ENCODE data around the gene C21orf91.

C21orf91 gene

DNA sequence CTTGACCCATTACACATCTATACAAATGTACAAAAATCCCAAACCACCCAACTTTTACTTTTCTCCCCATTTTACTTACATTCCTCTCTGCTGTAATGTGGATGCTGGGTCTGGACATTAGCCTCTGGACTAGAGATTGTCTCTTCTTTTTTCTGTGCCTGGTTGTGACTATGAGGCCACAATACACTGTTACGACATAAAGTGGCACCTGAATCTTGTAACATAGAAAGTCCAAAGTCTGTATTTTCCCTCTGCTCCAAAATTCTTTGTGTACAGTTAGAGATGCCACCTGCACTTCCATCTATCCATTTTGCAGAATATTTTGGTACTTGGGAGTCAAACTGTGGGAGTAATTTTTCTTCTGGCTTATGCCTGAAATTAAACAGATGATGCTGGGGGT lies 22.7 kb downstream of the C21orf91 start:
- no peak for DNase-seq

- no peak for DNase-seq
Measured at GRCh38 chr21:17796037-17796403, 23.1 kb downstream of the C21orf91 start.

DNA sequence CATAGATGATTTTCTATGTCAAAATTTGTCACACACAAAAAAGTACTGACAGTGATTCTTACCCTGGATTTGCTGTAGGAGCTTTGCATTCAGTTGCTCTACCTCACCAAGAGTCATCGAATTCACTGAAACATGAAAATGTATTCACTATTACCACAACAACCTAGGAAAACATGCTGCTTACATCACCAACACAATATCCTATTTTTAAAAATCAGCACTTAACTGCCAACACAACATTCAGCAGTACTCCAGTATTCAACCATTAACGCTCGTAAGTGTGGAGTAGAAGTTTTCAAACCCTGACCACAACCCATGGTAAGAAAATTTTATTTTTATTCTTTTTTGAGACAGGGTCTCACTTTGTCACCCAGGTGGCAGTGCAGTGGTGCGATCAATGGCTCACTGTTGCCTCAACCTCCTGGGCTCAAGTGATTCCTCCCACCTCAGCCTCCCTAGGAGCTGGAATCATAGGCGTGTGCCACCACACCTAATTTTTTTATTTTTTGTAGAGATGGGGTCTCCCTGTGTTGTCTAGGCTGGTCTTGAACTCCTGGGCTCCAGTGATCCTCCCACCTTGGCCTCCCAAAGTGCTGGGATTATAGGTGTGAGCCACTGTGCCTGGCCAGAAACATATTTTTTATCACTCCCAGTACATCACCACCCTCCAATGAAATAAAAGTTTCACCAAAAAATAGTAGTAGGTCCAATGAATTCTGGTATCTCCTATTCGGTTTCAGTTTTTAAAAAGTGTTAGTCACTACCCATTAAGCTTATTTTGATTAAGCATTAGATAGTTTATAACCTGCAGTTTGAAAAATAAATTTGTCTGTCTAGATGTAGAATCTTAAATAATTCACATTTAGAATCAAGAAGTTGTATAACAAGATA lies 23.8 kb downstream of the C21orf91 start:
- DNase-seq, result no peak

DNA sequence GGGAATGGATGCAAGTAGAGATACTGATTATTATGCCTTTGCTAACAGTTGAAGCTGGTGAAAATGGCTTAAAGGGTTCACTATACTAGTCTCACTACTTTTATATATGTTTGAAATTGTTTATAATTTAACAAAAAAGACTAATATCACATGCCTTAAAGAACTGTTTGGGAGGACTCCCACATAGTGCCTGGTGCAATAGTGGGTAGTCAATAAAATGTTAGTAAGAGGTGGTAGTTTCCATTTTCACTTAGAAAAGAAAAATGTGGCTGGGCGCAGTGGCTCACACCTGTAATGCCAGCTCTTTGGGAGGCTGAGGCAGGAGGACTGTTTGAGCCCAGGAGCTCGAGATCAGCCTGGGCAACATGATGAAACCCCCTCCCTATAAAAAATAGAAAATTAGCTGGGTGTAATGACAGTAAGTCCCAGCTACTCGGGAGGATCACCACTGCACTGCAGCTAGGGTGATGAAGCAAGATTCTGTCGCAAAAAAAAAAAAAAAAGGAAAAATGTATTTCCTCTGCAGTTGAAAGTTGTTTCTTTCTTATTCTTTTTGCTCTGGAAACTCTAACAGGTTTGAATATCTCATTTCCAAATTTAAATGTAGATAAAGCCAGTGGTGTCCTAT lies 24.5 kb downstream of the C21orf91 start:
- DNase-seq, result no peak

- no peak for DNase-seq
Measured at GRCh38 chr21:17793246-17794123, 25.7 kb downstream of the C21orf91 start.

- no peak for DNase-seq
Measured at GRCh38 chr21:17789656-17790055, 29.5 kb downstream of the C21orf91 start.

DNA sequence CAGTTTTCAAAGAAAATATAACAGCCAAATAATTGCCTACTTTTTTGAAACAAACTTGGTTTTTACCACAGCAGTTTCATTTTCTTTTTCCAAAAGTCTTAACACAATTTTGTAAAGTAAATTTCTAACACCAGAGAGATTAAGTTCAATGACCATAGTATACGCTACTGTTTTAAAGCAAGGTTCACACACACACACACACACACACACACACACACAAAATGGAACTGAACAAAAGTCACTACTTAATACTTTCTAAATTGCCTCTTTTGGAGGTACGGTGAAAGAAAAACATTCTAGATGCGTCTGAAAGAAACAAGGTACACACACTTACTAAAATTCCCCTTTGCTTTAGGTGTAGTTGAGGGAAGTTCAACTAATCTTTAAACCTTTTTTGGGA lies 30.1 kb downstream of the C21orf91 start:
- no peak for DNase-seq

DNA sequence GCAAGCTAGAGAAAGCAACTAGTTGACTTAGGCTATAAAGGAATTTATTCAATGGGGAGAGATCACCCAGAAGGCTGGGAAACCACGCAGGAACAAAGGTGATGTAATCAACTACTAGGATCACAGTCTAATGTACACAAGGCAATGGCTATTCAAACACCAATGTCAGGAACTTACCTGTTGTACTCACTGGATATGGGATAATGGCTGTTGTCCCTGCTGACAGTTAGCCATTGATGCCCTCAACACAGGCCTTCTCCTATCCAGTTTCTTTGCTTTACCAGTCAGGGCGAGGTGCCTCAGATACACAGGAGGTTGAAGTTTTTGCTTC lies 32.3 kb downstream of the C21orf91 start:
- DNase-seq, result no peak

DNA sequence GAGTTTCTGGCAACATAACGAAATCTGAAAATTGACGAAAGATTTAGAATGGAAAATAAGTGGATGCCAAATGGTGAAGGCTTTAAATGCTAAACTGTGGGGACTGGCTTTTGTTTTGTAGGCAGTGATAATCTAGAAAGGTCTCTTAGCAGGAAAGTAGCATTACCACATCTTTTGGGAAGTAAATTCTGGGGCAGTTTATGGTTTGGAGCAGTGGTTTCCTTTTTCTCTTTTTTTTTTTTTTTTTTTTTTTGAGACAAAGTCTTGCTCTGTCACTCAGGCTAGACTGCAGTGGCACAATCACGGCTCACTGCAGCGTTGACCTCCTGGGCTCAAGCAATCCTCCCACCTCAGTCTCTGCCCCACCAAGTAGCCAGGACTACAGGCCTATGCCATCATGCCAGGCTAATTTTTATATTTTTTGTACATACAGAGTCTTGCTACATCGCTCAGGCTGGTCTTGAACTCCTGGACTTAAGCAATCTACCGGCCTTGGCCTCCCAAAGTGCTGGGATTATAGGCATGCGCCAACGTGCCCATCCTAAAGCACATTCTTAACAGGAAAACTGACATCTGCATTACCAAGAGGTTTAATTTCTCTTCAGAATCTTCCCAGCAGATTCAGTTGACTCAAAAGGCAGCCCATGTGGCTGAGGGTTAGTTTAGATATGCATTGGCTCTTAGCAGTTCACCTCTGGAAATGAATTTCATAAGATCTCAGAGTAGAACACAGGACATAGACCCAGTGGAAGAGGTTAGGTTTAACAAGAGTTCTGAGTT lies 32.9 kb downstream of the C21orf91 start:
- DNase-seq, result no peak

DNA sequence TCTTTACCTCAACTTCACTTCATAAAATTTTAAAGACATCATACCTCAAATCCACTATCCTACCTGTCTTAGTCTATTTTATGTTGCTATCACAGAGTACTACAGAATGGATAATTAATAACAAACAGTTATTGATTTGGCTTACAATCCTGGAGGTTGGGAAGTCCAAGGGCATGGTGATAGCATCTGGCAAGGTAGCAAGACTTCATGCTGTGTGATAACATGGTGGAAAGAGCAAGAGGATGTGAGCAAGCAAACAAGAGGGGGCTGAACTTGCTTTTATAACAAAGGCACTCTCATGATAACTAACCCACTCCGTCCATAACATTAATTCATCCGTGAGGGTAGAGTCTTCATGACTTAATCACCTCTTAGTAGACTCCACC lies 33.8 kb downstream of the C21orf91 start:
- DNase-seq, result no peak

DNA sequence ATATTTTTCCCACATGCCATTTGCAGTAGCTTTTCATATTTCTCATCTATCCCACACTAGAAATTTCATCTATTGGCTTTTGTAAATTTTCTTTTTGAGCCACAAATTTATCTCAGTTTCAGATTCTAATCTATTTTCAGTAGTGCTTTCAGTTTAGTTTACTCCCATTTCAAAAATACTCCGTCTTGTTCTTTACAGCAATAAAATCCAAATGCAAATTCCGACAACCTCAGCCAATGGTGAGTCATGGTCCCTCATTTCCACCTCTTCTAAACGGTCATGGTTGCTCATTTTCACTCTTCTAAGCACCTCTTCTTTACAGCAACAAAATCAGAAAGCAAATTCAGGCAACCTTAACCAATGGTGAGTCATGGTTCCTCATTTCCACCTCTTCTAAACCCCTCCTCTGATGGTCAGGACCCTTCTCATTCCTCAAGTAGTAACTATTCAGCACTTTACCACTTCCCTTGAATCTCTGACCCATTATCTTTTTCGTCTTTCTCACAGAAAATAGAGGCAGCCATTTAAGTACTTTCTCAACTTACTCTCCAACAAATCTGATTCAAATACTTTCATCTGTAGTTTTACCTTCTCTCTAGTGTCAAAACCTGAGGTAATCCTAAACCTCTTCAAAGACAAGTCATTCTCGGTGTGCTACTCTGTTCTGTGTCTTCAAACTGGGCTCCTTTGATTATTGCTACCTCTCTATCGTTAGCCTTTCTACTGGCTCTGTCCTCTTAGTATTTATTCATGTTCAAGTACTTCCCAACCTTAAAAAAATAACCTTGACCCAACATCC lies 34.4 kb downstream of the C21orf91 start:
- no peak for DNase-seq

DNA sequence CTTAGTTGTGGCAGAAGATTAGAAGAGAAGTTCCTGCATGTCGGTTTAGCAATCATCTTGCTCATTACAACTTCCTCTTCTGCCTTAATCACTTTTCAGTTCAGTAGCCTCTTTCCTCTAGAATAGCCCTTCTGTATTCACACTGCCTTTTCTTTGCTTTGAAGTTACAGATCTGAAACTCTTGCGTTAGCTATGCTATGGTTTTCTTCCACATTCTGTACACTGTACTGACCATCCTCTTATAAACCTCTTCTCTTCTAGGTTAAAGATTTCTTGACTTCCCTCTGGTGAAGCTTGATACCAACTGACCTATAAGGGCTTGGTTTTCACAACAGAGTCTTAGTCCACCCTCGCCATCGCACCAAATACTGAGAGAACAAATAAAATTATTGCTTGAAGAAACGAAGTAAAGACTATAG lies 35.0 kb downstream of the C21orf91 start:
- no peak for DNase-seq

- no peak for DNase-seq
Measured at GRCh38 chr21:17783481-17784179, 35.5 kb downstream of the C21orf91 start.

- no peak for DNase-seq
Measured at GRCh38 chr21:17783003-17783402, 36.2 kb downstream of the C21orf91 start.

DNA sequence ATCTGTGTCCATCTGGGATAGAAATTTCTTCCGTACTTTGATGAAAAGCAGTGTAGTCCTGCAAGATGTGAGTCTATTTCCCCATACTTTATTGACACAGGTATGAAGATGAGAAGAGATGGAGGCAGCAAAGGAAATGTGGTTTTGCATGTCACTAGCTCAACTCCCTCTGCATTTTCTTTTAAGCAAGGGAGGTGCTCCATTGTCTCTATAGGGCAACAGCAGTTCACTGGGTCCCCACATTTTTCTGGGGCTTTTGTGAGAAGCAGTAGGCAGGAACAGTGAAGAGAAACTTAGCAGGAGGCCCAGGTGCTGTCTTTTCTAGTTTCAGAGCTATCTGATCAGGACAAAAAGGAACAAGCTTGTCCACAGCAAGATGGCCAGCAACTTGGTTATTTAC lies 37.1 kb downstream of the C21orf91 start:
- no peak for DNase-seq

DNA sequence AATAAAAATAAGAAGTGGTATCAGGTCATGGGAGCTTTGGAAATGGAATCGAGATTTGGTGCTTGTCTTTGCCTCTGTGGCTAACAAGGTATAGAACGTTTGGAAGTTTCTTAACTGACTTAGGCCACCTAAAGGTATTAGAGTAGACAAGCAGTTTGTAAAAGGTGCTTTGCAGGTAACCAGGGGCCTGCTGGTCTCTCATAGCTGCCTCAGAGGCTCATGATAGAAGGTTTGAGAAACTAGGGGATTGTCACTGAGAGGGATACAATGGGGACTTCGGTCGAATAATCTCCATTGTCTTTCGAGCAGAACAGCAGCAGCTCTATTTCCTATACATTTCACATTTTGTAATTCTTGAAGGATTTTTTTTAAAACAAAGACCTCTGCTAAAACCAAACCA lies 37.6 kb downstream of the C21orf91 start:
- DNase-seq, result no peak

GRCh38 chr21:17780539-17780938 lies 38.6 kb downstream of the C21orf91 start:
- no peak for DNase-seq

DNA sequence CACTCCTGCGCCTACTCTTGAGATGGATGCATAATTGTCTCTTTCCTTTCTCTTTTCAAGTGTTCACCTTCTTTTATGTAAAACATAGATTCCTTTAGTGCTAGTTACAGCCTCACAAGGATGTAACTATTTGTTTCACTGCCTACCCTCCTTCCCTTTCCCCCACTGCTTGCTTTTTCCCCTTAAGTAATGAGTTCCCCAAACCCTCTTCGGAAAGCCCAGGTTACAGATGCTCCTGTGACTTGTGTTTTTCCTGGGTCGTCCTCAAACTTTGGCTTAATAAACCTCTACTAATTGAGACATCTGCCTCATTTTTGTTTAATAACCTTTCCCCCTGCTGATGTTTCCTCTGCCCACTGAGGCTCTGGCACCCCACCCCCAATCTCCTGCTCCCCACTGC lies 39.2 kb downstream of the C21orf91 start:
- no peak for DNase-seq

GRCh38 chr21:17779496-17779895 lies 39.7 kb downstream of the C21orf91 start:
- no peak for DNase-seq

GRCh38 chr21:17777072-17777765 lies 41.9 kb downstream of the C21orf91 start:
- no peak for DNase-seq

All from NCI-H526 treated with DMSO at 0.1 percent for 48 hours (cell line).